Inflammatory macrophage (primary cell): ENCODE measurements around the gene AQP1.

ENCODE experiments used
- DNase-seq, 2 donors: peaks; one replicate each; pipeline ENCODE4 v3.0.0-alpha.2; 2020 to 2022

AQP1 gene

GRCh38 chr7:30936650-30937245, 25.1 kb downstream of the AQP1 start:
- no peak for DNase-seq

- no peak for DNase-seq
Measured at GRCh38 chr7:30937416-30937815, 25.8 kb downstream of the AQP1 start.

GRCh38 chr7:30938435-30939316, 27.0 kb downstream of the AQP1 start:
- peak; percentile 43 to 53 for DNase-seq

GRCh38 chr7:30941582-30942323, 30.1 kb downstream of the AQP1 start:
- no peak for DNase-seq

- DNase-seq: no peak
Measured at GRCh38 chr7:30950197-30950596, 38.5 kb downstream of the AQP1 start.

GRCh38 chr7:30954914-30955313, 43.3 kb downstream of the AQP1 start:
- DNase-seq: no peak

GRCh38 chr7:30956704-30957103, 45.1 kb downstream of the AQP1 start:
- no peak for DNase-seq

- no peak for DNase-seq
Measured at GRCh38 chr7:30963842-30964241, 52.2 kb downstream of the AQP1 start, which contains the start of gene GHRHR. GHRHR (plus strand) TSS chr7:30963953; CDS start chr7:30964069, 116 bp downstream.

DNA sequence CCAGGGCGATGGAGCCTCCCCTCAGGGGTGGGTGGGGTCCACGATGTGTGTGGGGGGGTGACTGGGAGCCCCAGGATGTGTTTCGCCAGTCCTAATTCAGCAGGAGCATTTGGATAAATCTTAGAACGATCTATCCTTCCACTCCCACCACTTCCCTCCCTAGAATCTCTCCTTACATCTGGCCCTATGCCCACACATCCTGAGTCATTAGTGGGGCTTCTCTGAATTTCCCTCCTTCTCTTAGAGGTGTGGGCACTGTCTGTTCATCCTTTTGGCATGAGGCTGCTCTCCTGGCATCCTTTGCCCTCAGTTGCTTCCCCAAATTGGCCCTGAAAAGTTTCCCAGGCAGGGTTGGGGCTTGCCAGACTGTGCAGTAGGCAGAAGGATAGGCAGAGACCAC, 53.7 kb downstream of the AQP1 start:
- DNase-seq: no peak

DNA sequence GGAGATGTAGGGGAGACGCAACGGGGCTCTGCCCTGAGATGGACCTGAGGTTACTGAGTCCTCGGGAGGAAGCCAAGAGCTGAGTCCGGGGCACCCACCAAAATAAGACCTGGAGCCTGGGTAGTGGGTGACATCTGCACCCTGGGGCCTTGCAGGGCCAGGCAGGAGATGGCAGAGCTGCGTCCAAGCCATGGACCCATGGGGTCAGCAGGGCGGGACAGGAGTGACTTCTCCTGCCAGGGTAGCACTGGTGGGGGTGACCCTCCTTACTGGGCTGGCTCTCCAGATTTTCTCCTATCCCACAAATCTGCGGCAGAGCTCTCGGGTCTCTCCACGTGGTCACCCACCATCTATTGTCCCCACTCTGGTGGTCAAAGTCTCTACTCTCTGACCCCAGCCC, 54.2 kb downstream of the AQP1 start:
- no peak for DNase-seq

GRCh38 chr7:30968294-30968693, 56.6 kb downstream of the AQP1 start:
- DNase-seq: no peak

- no peak for DNase-seq
Measured at GRCh38 chr7:30968747-30969603, 57.3 kb downstream of the AQP1 start.

- DNase-seq: no peak
Measured at GRCh38 chr7:30969604-30969970, 57.9 kb downstream of the AQP1 start.

GRCh38 chr7:30970074-30970473, 58.4 kb downstream of the AQP1 start:
- DNase-seq: no peak

GRCh38 chr7:30970594-30971094, 59.0 kb downstream of the AQP1 start:
- DNase-seq: no peak

- no peak for DNase-seq
Measured at GRCh38 chr7:30971440-30971839, 59.8 kb downstream of the AQP1 start.

- no peak for DNase-seq
Measured at GRCh38 chr7:30971840-30972563, 60.3 kb downstream of the AQP1 start.

- DNase-seq: no peak
Measured at GRCh38 chr7:30973292-30973691, 61.6 kb downstream of the AQP1 start.

DNA sequence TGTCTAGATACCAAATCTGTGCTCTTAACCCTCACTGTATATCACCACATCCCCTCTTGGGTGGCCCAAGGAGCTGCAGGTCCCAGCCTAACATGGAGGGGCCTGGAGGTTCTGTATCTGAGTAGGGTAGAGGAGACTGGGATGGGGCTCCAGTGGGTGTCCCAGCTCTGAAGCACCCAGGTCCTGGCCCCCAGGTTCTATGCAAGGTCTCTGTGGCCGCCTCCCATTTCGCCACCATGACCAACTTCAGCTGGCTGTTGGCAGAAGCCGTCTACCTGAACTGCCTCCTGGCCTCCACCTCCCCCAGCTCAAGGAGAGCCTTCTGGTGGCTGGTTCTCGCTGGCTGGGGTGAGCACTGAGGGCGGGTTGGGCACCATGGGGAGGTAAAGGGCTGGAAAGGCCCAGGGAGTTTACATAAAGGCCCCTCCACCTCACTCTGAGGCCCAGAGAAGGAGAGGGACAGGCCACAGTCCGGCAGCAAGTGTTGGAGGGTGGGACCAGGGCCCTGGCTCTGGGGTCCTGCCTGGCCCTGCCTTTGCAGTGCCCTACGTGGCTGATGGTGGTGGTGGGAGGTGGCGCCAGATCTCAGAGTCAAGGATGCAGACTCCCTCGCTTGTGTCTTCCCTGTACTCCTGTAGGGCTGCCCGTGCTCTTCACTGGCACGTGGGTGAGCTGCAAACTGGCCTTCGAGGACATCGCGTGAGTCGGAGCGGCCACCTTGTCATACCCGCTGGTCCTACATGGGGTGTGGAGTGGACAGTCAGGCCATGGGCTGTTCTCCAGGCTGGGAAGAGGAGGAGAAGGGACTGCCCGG, 62.3 kb downstream of the AQP1 start:
- no peak for DNase-seq

- peak; percentile 12 to 42 for DNase-seq
Measured at GRCh38 chr7:30974605-30975255, 63.1 kb downstream of the AQP1 start.
